Stimulated activated CD4-positive, alpha-beta T cell treated with anti-CD3 and anti-CD28 coated beads, Interleukin-12 subunit alpha, Interleukin-12 subunit beta, amount 100 ng/mL, for 48 hours (primary cell): ENCODE data around the gene LMO2.
"Not testable (repeated sequence)": the region's sequence is repeated elsewhere in the genome, so short reads cannot be mapped to it uniquely, and the experiment has no call there.

ENCODE experiments used
- DNase-seq, 3 donors: peaks; one replicate each; pipeline ENCODE4 v3.0.0-alpha.2; 2020; ENCODE audit warnings: low read depth in 2 of 3, low spot score in 1 of 3

Gene LMO2

GRCh38 chr11:33891714-33892327 is at the start of gene LMO2:
TSS of gene LMO2 (minus strand) at chr11:33892076. CDS start at chr11:33869716, 22,360 bp downstream.
- DNase-seq = no peak

DNA sequence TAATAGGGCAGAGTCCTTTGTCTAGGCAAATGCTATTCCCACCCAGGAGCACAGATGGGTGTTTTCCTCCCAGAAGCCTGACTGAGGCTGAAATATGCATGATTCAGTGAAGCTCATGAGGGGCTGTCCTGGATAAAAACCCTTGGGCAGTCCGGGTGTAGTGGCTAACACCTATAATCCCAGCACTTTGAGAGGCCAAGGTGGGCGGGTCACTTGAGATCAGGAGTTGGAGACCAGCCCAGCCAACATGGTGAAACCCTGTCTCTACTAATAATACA is 48.6 kb upstream of the LMO2 start:
- no peak for DNase-seq

- no peak for DNase-seq
Observed at GRCh38 chr11:33936725-33937604, 45.1 kb upstream of the LMO2 start.

- DNase-seq = no peak
Observed at GRCh38 chr11:33935461-33936456, 43.9 kb upstream of the LMO2 start.

DNA sequence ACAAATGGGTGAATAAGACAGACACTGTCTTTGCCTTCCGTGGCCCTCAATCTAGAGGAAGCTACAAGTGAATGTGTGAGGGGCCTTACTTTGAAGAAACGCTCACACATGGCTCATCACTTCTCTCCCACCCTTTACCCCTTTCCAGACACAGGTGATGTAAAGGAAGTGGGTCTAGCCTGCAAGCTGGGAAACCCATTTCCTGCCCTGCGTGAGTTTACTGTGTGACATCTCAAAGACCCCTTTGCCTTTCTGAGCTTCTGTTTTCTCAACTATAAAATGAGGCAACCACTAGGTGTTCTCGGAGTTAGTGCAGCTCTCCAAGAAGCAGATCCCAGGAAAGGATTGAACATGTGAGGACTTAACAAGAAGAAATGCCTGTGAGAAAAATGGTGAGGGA is 43.1 kb upstream of the LMO2 start:
- no peak for DNase-seq

- DNase-seq = no peak
Observed at GRCh38 chr11:33934450-33934849, 42.6 kb upstream of the LMO2 start.

GRCh38 chr11:33933602-33934001 is 41.7 kb upstream of the LMO2 start:
- DNase-seq = no peak

DNA sequence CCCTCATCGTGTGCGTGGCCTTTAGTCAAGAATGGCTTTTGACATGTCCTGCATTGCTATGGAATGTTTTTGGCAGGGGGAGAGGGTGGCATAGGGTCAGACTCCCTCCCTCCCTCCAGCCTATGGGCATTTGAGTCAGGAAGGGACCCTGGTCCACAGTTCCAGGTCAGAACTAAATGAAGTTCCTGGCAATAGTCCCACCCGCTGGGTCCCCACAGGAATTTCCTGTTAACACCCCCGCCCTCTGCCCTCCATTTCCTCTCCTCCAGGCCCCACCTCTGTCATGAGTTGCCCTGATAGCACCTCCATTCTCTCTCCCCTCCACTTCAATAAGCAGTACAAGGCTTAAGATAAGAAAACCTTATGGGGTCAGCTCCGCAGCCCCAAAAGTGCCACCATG is 40.8 kb upstream of the LMO2 start:
- no peak for DNase-seq

DNA sequence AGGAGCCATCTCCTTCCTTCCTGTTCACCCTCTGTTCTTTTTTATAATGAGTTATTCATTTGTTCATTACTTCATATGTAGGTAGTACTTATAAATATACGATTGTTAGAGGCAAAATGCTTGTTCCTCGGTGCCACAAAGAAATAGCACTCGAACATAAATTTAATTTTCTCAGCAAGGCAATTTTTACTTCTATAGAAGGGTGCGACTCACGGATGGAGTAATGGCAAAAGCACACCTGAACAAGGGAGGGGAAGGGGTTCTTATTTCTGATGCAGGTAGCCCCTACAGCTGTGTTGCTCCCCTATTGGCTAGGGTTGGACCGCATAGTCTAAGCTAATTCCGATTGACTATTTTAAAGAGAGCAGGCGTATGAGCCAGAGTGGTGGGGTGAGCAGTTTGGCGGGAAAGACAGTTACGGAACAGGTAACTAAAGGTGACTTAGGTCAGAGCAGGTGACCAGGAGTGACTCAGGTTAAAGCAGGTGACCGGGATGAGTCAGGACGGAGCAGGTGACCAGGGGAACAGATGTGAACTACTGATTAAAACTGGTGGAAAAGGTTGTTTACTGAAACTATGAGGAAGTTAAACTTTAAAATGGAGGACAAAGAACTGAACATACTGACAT is 40.0 kb upstream of the LMO2 start:
- not testable (repeated sequence) for DNase-seq

- DNase-seq = no peak
Observed at GRCh38 chr11:33931067-33931466, 39.2 kb upstream of the LMO2 start.

GRCh38 chr11:33930317-33931021 is 38.6 kb upstream of the LMO2 start:
- DNase-seq = no peak

DNA sequence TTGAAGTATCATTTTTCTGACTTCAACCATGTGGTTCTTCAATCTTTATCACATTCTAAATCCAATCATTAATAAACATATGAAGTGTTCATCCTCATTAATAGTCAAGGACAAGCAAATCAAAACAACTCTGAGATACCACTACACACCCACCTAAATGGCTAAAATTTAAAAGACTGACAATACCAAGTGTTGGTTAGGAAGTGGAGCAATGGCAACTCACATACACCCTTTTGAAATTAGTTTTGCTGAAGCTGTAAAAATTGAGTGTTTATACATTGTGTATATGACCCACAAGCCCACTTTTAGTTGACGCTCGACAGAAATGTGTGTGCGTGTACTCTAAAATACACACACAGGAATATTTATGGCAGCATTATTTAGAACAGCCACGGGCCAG is 36.7 kb upstream of the LMO2 start:
- DNase-seq = no peak

- DNase-seq = no peak
Observed at GRCh38 chr11:33926671-33927552, 35.0 kb upstream of the LMO2 start.

- DNase-seq = no peak
Observed at GRCh38 chr11:33924341-33924740, 32.5 kb upstream of the LMO2 start.

GRCh38 chr11:33923626-33924025 is 31.8 kb upstream of the LMO2 start:
- no peak for DNase-seq

GRCh38 chr11:33920838-33921613 is 29.1 kb upstream of the LMO2 start:
- DNase-seq = no peak

- DNase-seq = no peak
Observed at GRCh38 chr11:33919645-33920044, 27.8 kb upstream of the LMO2 start.

- DNase-seq = not testable (repeated sequence)
Observed at GRCh38 chr11:33917402-33917801, 25.5 kb upstream of the LMO2 start.

DNA sequence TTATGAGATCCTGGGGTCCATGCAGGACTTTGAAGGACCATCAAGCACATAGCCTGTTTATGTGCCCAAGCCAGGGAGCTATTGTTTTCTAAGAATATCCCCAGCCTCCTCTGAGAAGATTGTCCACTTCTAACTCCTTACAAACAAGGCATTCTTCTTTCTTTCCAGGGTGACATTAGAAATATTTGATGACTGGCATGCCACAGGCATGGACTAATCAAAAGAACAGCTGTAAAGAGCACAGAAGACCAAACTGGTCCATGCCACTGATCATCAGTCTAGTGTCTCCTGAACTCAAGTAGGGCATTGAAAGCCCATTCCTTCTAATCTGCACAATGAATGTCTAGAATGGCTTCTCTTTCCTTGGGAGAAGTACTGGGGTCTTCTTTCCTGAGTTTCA is 24.9 kb upstream of the LMO2 start:
- no peak for DNase-seq
